Liver (tissue), 3 donors: ENCODE measurements around the gene KIAA1217.

Source experiments
- CTCF ChIP-seq: fragments of 150-350 bp; IDR thresholded peaks from 2 replicates; pipeline ENCODE4 v1.5.1; 2017; ENCODE audit warnings: improper control_type of control experiment, low read depth, low read length; ENCODE audit not compliant: missing input control
- EGR1 ChIP-seq, 2 donors: IDR thresholded peaks; 2 replicates each; pipeline ENCODE4 v1.6.1; 2016 to 2018; ENCODE audit warnings: antibody characterized with exemption in 2 of 2, low read depth in 2 of 2
- GABPA ChIP-seq, 2 donors: IDR thresholded peaks in 1 of 2; conservative IDR thresholded peaks in 1 of 2; 2 replicates each; pipeline ENCODE4 v1.6.1; 2016; ENCODE audit warnings: antibody characterized with exemption in 2 of 2, mild to moderate bottlenecking in 1 of 2, moderate library complexity in 1 of 2
- HNF4A ChIP-seq, 2 donors: conservative IDR thresholded peaks; 2 replicates each; pipeline ENCODE4 v1.6.1; 2016; ENCODE audit warnings: antibody characterized with exemption in 2 of 2, mild to moderate bottlenecking in 2 of 2
- MAX ChIP-seq: IDR thresholded peaks from 2 replicates; pipeline ENCODE4 v1.6.1; 2016; ENCODE audit warnings: antibody characterized with exemption
- RAD21 ChIP-seq, 2 donors: IDR thresholded peaks; 2 replicates each; pipeline ENCODE4 v1.6.1; 2016; ENCODE audit warnings: antibody characterized with exemption in 2 of 2, mild to moderate bottlenecking in 2 of 2
- SP1 ChIP-seq: IDR thresholded peaks from 2 replicates; pipeline ENCODE4 v1.6.1; 2018; ENCODE audit warnings: antibody characterized with exemption, mild to moderate bottlenecking
- TAF1 ChIP-seq: conservative IDR thresholded peaks from 2 replicates; pipeline ENCODE4 v1.6.1; 2016; ENCODE audit warnings: antibody characterized with exemption, mild to moderate bottlenecking
- YY1 ChIP-seq: IDR thresholded peaks from 2 replicates; pipeline ENCODE4 v1.6.1; 2016; ENCODE audit warnings: antibody characterized with exemption, mild to moderate bottlenecking
- ZBTB33 ChIP-seq: IDR thresholded peaks from 2 replicates; pipeline ENCODE4 v1.6.1; 2016; ENCODE audit warnings: antibody characterized with exemption
- TF ChIP-seq, protein P1 (sequence below): IDR thresholded peaks from 2 replicates; pipeline ENCODE4 v1.6.1; 2016; ENCODE audit warnings: antibody characterized with exemption, mild to moderate bottlenecking
- donor health status: healthy.
- donor health status: healthy.

DNA sequence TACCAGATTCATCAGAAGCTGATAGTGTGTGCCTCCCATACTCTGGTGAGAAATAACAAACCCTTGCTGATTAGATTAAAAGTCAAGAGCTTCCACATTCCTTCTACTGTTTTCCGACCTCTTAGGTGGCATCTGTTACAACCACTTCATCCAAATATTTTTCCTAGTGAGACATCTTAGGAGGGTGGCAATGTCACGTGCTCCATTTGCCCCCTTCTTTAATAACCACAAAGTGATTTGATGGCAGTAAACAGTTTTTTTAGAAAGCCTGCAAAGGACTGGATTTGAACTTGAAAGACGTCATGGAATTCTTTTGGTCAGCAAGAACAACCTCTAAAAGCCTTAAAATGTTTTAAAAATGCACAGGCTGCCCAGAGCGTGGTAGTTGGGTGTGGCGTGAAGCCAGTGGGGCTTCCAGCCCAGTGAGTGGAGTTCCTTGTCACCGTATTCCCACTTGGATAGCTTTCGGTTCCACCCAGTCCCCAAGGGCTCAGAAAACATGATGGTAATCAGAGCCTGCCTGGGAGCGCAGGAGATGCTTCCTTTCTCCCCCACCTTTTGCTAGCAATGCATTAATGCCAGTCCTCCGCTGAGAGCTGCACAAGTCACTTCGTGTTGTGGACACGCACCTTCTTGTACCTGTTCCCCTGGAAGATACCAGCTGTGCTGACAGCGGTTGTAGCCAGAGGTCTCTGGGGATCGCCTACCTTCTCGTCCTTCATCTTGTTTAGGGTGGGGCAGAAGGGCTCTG is 256.4 kb downstream of the KIAA1217 start:
- TF ChIP-seq CTCF (no peak), TAF1 (no peak), MAX (no peak), EGR1 (IDR thresholded peaks at IDR 0.05; ENCODE audit: low read depth in 2 of 2) (no peak), GABPA (IDR thresholded peaks at IDR 0.05 in 1 of 2, conservative IDR thresholded peaks at IDR 0.05 in 1 of 2) (no peak), ZBTB33 (no peak), HNF4A (conservative IDR thresholded peaks at IDR 0.05) (no peak), YY1 (no peak), SP1 (no peak), RAD21 (IDR thresholded peaks at IDR 0.05) (no peak)
- TF ChIP-seq, protein P1, sequence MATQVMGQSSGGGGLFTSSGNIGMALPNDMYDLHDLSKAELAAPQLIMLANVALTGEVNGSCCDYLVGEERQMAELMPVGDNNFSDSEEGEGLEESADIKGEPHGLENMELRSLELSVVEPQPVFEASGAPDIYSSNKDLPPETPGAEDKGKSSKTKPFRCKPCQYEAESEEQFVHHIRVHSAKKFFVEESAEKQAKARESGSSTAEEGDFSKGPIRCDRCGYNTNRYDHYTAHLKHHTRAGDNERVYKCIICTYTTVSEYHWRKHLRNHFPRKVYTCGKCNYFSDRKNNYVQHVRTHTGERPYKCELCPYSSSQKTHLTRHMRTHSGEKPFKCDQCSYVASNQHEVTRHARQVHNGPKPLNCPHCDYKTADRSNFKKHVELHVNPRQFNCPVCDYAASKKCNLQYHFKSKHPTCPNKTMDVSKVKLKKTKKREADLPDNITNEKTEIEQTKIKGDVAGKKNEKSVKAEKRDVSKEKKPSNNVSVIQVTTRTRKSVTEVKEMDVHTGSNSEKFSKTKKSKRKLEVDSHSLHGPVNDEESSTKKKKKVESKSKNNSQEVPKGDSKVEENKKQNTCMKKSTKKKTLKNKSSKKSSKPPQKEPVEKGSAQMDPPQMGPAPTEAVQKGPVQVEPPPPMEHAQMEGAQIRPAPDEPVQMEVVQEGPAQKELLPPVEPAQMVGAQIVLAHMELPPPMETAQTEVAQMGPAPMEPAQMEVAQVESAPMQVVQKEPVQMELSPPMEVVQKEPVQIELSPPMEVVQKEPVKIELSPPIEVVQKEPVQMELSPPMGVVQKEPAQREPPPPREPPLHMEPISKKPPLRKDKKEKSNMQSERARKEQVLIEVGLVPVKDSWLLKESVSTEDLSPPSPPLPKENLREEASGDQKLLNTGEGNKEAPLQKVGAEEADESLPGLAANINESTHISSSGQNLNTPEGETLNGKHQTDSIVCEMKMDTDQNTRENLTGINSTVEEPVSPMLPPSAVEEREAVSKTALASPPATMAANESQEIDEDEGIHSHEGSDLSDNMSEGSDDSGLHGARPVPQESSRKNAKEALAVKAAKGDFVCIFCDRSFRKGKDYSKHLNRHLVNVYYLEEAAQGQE = no peak
